Stomach (tissue), 4 donors: ENCODE measurements around the gene INHA.

ENCODE experiments used
- EP300 ChIP-seq: sonication (generic); formaldehyde crosslinking; IDR thresholded peaks from one replicate; pipeline ENCODE4 v1.6.1; 2017; ENCODE audit warnings: antibody characterized with exemption
- POLR2A ChIP-seq, 4 donors: fragments of 450-650 bp; IDR thresholded peaks; one replicate each; pipeline ENCODE4 v1.6.1; 2016; ENCODE audit warnings: antibody characterized with exemption in 4 of 4, control low read depth in 2 of 4, mild to moderate bottlenecking in 1 of 4, moderate library complexity in 1 of 4
- POLR2AphosphoS5 ChIP-seq, 3 donors: sonication (generic); formaldehyde crosslinking; IDR thresholded peaks; one replicate each; pipeline ENCODE4 v1.6.1; 2016; ENCODE audit warnings: antibody characterized with exemption in 3 of 3
- TF ChIP-seq, protein P1 (sequence below), 7 experiments: fragments of 450-650 bp in 4 of 7; fragments of 200-600 bp in 3 of 7; sonication (generic) in 3 of 7; IDR thresholded peaks; one replicate each; pipeline ENCODE4 v1.5.1; 2016 to 2019; ENCODE audit warnings: antibody characterized with exemption in 7 of 7, control low read depth in 2 of 7, mild to moderate bottlenecking in 1 of 7

DNA sequence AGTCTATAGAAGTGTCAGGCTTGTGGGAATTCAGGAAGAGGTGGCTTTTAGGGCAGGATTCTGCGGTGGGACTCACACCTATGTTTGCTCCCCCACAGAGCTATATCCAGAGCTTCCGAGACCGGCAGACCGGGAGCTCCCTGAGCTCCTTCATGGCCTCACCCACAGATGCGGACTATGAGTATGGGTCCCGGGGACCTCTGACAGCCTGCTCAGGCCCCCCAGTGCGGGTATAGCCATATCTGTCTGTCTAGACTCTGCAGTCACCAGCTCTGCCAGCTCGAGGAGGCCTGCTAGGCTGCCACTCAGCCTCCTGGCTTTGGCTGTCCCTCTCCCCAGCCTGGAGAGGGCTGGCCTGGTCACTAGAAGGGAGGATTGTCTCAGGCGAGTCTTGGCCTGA, 22.5 kb upstream of the INHA start:
- TF ChIP-seq, protein P1, sequence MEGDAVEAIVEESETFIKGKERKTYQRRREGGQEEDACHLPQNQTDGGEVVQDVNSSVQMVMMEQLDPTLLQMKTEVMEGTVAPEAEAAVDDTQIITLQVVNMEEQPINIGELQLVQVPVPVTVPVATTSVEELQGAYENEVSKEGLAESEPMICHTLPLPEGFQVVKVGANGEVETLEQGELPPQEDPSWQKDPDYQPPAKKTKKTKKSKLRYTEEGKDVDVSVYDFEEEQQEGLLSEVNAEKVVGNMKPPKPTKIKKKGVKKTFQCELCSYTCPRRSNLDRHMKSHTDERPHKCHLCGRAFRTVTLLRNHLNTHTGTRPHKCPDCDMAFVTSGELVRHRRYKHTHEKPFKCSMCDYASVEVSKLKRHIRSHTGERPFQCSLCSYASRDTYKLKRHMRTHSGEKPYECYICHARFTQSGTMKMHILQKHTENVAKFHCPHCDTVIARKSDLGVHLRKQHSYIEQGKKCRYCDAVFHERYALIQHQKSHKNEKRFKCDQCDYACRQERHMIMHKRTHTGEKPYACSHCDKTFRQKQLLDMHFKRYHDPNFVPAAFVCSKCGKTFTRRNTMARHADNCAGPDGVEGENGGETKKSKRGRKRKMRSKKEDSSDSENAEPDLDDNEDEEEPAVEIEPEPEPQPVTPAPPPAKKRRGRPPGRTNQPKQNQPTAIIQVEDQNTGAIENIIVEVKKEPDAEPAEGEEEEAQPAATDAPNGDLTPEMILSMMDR (IDR thresholded peaks at IDR 0.05): no peak
- TF ChIP-seq POLR2A (IDR thresholded peaks at IDR 0.05): no peak
- TF ChIP-seq EP300: no peak
- TF ChIP-seq POLR2AphosphoS5 (IDR thresholded peaks at IDR 0.05): no peak
